NCI-H146 treated with DMSO at 0.1 percent for 48 hours (cell line): ENCODE data around the gene DLG4.
A peak's percentile ranks its signal among the peaks of the same experiment; 100 is the strongest.

ENCODE experiments used
- DNase-seq: peaks from one replicate; lab custom pipeline; 2025; ENCODE audit not compliant: unreplicated experiment; lab: John Stamatoyannopoulos, UW

Gene DLG4

GRCh38 chr17:7219812-7220592, at the start of gene DLG4, which contains the start of gene ACADVL:
TSS of gene DLG4 (minus strand) at chr17:7219836.
TSS of gene ACADVL (plus strand) at chr17:7219938. CDS start at chr17:7219985, 47 bp downstream.
- DNase-seq = peak; percentile 58

GRCh38 chr17:7266784-7267183, 47.1 kb upstream of the DLG4 start:
- no peak for DNase-seq

- no peak for DNase-seq
Observed at GRCh38 chr17:7263801-7264078, 44.1 kb upstream of the DLG4 start.

GRCh38 chr17:7262935-7263800, 43.5 kb upstream of the DLG4 start:
- DNase-seq = peak; percentile 19

DNA sequence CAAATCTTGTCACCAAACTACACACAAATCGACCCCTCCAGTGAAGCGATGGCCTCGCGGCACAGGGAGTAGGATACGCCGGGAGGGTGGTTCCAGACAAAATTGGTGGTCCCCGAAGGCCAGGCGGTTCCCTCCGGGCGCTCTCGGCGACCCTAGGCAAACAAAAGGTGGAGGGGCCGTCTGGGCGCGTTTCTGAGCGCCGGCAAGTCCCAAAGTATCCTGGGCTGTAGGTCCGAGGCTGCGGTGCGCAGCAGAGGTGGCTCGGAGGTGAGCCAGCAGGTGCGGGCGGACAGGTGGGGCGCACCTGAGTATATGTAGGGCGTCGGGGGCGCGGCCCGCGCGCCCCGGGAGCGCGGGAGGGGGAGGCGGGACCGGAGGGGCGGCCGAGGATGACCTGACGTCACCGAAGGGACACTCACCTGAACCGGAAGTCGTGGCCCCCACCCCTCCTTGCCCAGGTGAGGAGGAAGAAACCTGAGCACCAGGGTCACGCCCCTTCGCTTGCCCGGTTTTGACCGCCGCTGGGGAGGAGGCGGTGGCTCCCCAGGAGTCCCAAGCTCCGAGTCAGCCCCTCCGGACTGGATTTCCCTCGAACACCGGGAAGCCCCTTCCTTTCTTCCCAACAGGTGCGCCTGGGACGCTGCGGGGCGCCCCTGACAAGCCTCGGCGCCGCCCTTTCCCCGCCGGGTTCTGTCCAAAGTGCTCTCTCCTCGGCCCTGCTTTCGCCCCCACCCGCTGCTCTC, 42.7 kb upstream of the DLG4 start, which contains the start of gene CLDN7:
TSS of gene CLDN7 (minus strand) at position 287 of the 743 bp plus-strand sequence. CDS start 435 bp downstream, outside the sequence.
- DNase-seq = peak; percentile 63

DNA sequence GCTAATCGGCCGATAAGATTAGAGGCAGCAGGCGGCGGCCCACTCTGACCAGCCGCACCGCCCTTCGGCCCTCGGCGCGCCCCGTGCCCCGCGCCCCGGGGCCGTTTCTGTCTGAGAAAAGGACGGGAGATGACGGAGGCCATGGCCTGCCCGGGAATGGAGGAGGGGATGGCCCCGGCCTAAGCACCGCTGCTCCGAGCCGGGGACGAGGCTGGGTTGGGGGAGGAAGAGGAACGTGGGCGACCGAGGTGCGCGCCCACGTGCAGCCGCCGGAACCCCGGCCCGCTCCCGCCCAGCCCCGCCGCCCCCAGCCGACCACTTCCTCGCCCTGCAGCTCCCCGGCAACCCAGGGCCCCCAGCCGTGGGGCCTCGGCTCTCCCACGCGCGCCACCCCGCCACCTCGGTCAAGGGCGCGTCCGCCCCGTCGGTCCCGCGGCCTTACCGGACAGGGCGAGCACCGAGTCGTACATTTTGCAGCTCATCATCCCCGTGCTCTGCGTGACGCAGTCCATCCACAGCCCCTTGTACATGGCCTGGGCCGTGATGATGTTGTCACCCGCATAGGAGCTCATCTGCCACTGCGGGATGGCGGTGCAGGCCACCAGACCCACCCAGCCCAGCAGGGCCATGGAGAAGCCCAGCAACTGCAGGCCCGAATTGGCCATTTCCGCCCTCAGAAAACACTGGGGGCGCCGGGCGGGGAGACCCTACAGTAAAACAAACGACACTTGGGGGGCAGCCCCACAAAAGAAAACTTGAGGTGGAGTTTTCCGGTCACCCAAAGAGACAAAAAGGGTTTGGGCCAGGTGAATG, 41.9 kb upstream of the DLG4 start:
- DNase-seq = no peak

GRCh38 chr17:7260651-7261378, 41.2 kb upstream of the DLG4 start:
- peak; percentile 36 for DNase-seq

GRCh38 chr17:7260151-7260550, 40.5 kb upstream of the DLG4 start:
- DNase-seq = no peak

DNA sequence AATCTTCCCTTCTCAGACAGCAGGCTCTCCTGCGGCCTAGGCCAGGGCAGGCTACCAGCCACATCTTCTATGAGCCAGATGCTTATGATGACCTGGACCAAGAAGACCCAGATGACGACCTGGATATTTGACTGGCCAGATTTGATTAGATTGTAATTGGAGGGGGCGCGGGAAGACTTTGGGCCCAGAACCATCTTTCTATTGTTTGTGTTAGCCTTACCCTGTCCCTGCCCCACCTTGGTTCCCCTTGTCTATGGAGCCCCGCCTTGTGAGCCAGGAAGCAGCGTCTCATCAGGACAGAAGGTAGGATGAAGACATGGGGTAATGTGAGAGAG, 39.9 kb upstream of the DLG4 start:
- DNase-seq = no peak

GRCh38 chr17:7258731-7259554, 39.3 kb upstream of the DLG4 start:
- no peak for DNase-seq

DNA sequence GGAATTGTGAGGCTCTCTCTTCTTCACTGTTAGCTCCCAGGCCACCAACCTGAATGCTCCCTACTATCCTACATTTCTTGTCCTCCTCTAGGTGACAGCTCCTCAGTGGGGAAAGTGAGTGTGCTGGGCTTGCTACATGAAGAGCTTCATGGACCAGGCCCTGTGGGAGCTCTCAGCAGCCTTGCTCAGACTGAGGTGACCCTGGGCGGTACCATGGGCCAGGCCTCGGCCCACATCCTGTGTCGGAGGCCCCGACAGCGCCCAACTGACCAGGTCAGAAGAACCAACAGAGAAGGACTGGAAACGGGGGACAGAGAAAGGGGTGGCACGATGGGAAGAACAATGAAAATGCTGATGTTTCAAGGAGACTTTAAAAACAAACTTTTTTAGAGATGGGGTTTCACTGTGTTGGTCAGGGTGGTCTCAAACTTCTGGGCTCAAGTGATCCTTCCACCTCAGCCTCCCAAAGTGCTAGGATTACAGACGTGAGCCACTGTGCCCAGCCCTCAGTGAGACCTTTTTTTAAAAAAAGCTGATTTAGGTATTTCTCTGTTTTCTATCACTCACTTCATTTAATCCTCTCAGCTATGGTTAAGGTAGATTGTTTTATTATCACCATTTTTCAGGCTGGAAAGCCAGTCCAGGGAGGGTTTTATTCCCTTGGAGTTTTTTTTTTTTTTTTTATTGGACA, 37.3 kb upstream of the DLG4 start:
- DNase-seq = no peak

- DNase-seq = no peak
Observed at GRCh38 chr17:7254511-7254910, 34.9 kb upstream of the DLG4 start.

GRCh38 chr17:7253082-7253481, 33.4 kb upstream of the DLG4 start:
- DNase-seq = no peak

DNA sequence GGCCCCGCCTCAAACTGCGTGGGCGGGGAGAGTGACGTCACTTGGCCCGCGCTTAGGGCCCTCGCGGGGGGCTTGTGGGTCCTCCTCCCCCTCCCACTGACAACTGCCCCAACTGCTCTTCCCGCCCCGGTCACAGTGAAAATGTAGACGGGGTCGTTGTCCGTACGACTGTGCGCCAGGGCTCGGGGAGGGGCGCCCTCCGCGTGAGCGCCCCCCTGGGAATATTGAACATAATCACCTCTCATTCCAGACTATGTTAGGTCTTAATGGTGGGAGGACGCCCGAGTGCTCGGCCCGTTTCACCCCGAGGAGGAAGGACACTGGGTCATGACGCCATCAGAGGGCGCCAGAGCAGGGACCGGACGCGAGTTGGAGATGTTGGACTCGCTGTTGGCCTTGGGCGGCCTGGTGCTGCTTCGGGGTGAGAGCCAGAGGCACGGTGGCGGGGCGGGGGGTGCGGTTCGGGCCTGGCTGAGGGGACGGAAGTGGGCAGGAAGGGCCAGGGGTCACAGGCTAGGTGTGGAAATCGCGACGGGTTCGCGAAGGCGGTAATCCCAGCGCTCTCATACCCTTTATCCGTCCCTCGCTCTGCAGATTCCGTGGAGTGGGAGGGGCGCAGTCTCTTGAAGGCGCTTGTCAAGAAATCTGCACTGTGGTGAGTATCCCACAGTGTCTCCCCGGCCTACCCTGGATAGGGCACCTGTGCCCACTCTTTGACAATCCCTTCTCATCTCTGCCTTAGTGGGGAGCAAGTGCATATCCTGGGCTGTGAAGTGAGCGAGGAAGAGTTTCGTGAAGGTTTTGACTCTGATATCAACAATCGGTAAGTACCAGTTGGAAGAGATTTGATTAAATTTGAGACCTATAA, 32.8 kb upstream of the DLG4 start, which contains the start of gene ELP5:
TSS of gene ELP5 (plus strand) at position 40 of the 868 bp plus-strand sequence. CDS start at position 376, 336 bp downstream.
- DNase-seq = peak; percentile 84

DNA sequence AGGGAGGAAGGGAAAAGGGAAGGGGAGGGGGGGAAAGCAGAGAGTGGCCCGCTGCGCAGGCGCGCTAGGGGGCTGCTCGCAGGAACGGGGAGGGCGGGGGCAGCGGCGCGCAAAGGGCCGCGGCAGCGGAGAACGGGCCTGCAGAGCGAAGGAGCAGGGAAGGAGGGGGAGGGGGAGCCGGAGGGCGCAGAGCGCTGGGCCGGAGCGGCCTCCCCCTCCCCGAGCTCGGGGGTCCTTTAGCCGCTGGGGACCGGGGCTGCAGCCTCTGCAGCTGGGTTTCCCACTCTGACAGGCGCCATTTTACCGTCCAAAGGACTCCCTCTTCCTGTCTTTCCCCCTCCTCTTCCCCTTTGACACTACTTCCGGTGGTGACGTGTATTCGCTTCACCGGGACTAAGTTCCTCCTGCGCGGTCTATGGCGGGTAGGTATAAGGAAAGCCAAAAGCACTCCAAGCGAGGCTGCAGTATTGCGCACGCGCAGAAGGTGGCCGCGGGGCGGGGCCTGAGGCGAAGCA, 32.1 kb upstream of the DLG4 start, which contains the start of gene CTDNEP1:
TSS of gene CTDNEP1 (minus strand) at position 74 of the 515 bp plus-strand sequence. CDS start 438 bp downstream, outside the sequence.
- peak; percentile 96 for DNase-seq

- DNase-seq = no peak
Observed at GRCh38 chr17:7250695-7251627, 31.3 kb upstream of the DLG4 start.
